Choroid plexus epithelial cell (primary cell): Measurements from ENCODE around the gene C1orf21.

Experiments
- DNase-seq: peaks from one replicate; pipeline ENCODE4 v3.0.0-alpha.2; 2010; ENCODE audit warnings: low read depth
- H3K4me3 ChIP-seq: 2 replicates; pipeline ENCODE4 v1.5.1; 2011; ENCODE audit warnings: low read depth, mild to moderate bottlenecking, control low read depth, low read length, moderate library complexity
- CTCF ChIP-seq: conservative IDR thresholded peaks from 2 replicates; pipeline ENCODE4 v1.5.1; 2011; ENCODE audit warnings: low read depth, mild to moderate bottlenecking, control low read depth, inconsistent platforms, low read length, moderate library complexity

The C1orf21 gene

GRCh38 chr1:184486761-184487445 lies 100.1 kb downstream of the C1orf21 start:
- no peak for TF ChIP-seq CTCF
- DNase-seq = no peak
- no peak overlapping the region for H3K4me3 ChIP-seq

- no peak overlapping the region for H3K4me3 ChIP-seq
- DNase-seq = no peak
- no peak for TF ChIP-seq CTCF
Measured at GRCh38 chr1:184487531-184488193, 100.8 kb downstream of the C1orf21 start.

- no peak for DNase-seq
- H3K4me3 ChIP-seq = no peak overlapping the region
- TF ChIP-seq CTCF = no peak
Measured at GRCh38 chr1:184489908-184490307, 103.1 kb downstream of the C1orf21 start.

GRCh38 chr1:184492536-184492935 lies 105.7 kb downstream of the C1orf21 start:
- TF ChIP-seq CTCF = no peak
- H3K4me3 ChIP-seq = no peak overlapping the region

GRCh38 chr1:184493987-184494388 lies 107.2 kb downstream of the C1orf21 start:
- no peak overlapping the region for H3K4me3 ChIP-seq
- no peak for DNase-seq
- no peak for TF ChIP-seq CTCF

More at GRCh38 chr1:184492536-184492935, 105.7 kb downstream of the C1orf21 start:
- DNase-seq = no peak

- no peak for TF ChIP-seq CTCF
- no peak overlapping the region for H3K4me3 ChIP-seq
- DNase-seq = no peak
Measured at GRCh38 chr1:184494929-184495328, 108.1 kb downstream of the C1orf21 start.
